Muscle of back (tissue), 11 donors: ENCODE results near the gene TTC17. TPM values are rescaled to one million over a fixed set of nuclear protein-coding genes. Genes with fewer than 3 reads are reported as not detected.

ENCODE experiments used
- DNase-seq, 3 donors: peaks; one replicate each; pipeline versions ENCODE4 v3.0.0 to v3.0.0-alpha.2; 2013
- polyA plus RNA-seq, 10 donors: library from polyadenylated mRNA; unstranded; fragments of 120-200 nt; gene quantifications; one replicate each; pipeline ENCODE4 v1.2.1, GENCODE V29; 2013; ENCODE audit not compliant: insufficient read length in 10 of 10

TTC17 gene
- polyA plus RNA-seq, 10 donors, result 46.1 to 104 (median 60.9) TPM

DNA sequence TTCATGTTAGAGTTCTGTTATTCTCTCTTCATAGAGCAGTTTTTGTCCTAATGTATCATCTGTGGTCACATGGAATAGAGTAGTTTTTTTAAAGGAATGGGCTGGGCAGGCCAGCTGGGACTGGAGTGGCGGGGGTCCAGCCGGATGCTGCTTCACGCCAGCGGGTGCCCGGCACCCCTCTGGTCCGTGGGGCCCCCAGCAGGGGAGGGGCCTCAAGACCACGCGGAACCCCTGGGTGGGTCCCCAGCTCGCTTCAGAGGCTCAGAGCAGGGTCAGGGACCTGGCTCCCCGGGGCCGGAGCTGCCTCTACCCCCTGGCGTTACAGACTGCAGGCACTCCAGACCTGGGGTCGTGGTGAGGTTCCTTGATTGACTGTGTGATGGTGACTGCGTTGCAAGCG is 162.8 kb downstream of the TTC17 start:
- no peak for DNase-seq

DNA sequence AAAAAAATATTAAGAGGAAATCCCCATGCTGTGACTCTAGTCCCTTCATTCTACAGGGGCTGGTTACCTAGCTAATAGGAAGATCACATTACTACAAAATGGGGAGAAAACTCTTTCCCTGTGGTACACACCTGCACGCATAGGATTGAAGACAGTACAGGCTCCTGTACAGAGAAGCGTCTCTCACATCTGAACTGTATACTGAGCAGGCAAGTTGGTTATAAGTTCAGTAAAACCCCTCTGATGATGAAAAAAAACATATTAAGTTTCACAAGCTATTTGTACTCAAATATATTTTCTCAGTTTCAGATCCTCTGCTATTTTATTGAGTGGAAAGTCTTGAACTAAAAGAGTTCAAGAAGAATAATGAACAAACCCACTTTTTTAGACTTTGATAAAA is 164.9 kb downstream of the TTC17 start:
- no peak for DNase-seq

DNA sequence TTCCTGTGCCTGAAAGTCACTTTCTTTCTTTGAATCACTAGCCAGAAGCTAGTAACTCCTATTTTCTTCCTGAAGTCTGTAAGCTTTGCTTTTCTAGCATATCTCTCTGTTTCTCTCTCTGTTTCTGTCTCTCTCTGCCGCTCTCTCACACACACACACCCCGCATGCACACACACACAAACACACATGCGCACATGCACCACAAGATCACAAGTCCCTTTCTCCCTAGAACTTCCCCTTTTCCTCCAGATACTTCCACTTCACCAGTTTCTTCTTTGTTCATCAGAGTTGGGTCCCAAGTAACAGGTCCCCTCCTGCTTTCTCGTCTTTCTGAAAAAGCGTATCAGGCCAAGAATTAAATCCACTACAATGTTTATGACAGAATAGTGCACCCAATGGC is 173.3 kb downstream of the TTC17 start:
- DNase-seq, result no peak

DNA sequence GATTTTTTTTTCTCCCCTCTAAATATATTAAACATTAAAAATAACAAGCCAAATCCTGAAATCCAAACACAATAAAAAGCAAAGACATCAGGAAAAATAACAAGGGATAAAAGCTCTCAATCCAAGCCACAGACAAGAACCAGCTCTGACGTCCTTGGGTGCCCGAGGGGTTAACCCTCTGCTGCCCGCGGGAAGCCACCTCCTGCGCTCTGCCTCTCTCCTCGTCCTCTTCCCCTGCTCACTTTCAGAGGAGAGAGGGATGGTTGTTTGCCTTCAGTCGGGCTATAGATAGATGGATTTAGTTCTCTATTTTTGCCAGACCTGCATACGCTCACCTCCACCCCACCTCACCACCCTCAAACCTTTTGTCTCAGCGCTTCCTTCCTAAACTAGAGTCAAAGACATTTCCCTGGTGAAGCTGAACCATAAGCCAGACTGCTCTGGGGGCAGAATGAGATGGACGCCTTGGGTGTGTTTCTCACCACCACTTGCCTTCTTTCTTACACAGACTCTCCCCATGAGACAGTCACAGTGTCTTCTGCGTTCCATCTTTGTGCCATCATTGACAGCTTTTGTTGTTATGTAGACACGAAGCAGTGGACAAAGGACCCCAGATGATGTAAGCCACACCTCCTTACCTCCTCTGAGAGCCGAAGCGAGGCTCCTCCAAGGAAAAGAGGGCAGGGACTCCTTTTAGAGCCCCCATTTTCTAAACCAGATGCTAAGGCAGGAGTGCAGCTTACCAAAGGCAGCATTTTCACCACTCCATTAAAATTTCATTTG is 179.3 kb downstream of the TTC17 start:
- DNase-seq, result no peak

DNA sequence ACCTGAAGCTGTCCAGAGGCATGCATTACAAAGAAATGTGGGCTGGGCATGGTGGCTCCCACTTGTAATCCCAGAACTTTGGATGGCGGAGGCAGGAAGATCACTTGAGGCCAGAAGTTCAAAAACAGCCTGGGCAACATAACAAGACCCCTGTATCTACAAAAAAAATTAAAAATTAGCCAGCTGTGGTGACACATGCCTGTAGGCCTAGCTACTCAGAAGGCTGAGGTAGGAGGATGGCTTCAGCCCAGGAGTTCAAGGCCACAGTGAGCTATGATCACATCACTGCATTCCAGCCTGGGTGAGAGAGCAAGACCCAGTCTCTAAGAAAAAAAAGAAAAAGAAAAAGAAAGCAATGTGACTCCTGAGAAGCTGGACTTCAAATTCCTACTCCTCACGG is 183.3 kb downstream of the TTC17 start:
- no peak for DNase-seq

DNA sequence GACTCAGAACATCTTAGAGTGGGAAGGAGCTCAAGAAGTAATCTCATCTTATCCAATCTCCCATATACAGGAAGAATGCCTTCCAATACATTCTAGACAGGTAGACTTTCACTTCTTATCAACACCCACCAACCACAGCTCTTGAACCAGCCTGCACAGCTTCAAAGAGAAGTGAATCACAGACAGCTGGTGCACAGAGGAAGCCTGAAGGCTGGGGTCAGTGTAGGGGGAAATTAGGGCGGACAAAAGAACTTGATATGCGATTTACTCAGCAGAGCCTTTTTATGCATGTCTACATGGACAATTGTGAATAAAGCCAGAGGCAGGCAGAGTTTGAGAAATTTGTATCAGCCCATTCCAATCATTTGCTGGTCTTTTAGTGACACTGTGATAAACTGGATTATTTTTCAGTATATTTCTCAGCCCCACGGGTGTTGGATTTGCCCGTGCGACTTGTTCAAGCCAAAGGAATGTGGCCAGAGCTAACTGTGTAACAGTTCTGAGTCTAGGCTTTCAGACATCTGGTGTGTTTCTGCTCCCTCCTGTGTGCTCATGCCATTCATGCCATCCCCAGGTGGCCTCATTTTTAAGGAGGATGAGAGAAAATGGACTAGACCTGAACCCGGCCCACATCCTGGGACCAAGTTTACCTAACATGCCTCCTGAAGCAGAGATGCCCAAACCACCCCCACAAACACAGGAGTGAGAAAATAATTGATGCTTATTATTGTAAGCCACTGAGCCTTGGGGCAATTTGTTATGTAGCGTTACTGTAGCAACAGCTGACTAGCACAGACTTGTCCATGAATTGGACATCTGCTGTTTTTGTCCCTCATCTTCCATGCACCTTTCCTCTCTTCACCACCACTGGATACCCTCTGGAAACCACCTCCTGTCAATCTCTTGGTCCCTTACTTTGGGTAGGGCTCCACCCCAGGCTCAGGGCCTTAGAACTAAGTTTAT is 184.3 kb downstream of the TTC17 start:
- no peak for DNase-seq

Other genes with a start within 250 kb of the TTC17 start
- gene API5, start 46.9 kb upstream of the TTC17 start, polyA plus RNA-seq, result 10 to 100 TPM; 35.7 to 58.0 (median 47.0) TPM